Tracheal epithelial cell (primary cell): ENCODE data around the gene SCYGR7. TPM values are rescaled to one million over a fixed set of nuclear protein-coding genes. Genes with fewer than 3 reads are reported as not detected.

Experiments used
- total RNA-seq: library from RNA; depleted of rRNA; stranded (reverse); fragments of >200 nt; gene quantifications from 2 replicates; pipeline ENCODE4 v1.2.1, GENCODE V29; 2014

Gene SCYGR7, protein sequence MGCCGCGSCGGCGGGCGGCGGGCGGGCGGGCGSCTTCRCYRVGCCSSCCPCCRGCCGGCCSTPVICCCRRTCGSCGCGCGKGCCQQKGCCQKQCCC
- total RNA-seq: not detected in 2 replicates

DNA sequence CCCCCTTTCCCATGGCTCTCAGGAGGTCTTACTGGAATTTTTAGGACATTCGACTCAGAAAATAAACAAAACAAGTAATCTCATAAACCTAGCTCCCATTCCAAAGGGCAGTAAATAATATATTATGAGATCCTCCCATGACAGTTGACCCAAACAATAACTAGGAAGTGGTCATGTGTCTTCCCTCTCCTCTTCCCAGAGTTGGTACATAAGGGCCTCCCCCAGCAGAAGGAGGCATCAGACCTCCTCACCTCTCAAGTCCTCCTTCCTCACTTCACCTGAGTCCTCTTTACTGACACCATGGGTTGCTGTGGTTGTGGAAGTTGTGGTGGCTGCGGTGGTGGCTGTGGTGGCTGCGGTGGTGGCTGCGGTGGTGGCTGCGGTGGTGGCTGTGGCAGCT is at the start of gene SCYGR7:
SCYGR7 (plus strand) TSS at position 301 of the 400 bp plus-strand sequence; CDS start at position 301, 0 bp downstream.

DNA sequence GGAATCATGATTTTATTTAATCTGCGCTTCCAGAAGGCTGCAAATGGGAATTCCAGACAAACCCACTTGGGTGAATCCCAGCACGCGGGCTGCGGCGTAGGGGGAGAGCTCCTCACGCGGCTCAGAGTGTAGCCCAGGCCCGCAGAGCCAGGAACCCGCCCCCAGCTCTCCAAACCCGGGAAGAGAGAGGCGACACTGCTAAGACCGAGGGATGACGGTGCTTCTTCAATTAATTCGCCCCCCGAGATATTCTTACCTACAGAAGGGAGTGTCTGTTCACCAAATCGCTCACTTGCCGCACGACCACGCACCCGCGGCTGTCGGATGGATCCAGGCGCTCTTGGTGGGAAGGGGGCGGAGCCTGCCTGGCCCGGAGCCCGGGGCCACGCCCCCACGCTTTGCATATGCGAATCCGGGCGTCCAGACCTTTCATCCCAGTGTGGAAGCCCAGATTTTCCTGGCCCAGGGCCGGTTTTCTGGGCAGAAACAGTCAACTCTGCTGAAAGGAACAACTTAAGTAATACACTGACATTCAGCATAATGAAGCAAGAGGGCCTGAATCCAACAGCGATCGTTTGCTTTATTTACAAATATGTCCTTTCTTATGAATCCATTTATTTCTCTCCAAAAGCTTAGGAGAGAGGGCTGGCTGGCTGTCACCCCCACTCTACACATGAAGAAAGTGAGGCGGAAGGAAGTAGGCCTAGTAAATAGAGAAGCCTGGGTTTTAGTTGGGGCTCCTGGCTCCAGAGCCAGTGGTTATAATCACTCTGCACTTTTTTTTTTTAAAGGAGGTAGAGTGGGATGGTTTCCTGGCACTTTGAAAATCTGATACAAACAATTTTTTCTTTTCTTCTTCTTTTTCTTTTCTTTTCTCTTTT is 10.2 kb upstream of the SCYGR7 start, which contains the start of gene SLC19A3:
SLC19A3 (minus strand) TSS at position 342 of the 881 bp plus-strand sequence. CDS start 15,710 bp downstream, outside the sequence.

DNA sequence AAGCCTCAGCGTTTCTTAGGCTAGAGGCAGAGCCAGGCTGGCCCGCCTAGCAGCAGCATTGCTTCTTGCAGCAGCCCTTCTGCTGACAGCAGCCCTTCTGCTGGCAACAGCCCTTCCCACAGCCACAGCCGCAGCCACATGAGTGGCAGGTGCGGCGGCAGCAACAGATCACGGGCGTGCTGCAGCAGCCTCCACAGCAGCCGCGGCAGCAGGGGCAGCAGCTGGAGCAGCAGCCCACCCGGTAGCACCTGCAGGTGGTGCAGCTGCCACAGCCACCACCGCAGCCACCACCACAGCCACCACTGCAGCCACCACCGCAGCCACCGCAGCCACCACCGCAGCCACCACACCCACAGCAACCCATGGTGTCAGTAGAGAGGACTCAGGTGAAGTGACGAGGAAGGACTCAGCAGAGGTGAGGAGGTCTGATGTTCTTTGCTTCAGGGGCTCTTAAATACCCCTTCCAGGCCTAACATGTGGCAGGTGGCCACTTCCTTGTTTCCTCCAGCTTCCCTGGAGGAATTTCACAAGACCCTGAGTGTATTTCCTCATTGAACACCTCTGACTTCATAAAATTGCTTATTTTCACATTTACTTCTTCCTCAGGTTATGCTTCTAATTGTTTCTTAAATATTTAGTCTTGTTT is 3.6 kb upstream of the SCYGR7 start, which contains the start of gene SCYGR6:
SCYGR6 (minus strand) TSS at position 364 of the 646 bp plus-strand sequence; CDS start at position 364, 0 bp downstream.

DNA sequence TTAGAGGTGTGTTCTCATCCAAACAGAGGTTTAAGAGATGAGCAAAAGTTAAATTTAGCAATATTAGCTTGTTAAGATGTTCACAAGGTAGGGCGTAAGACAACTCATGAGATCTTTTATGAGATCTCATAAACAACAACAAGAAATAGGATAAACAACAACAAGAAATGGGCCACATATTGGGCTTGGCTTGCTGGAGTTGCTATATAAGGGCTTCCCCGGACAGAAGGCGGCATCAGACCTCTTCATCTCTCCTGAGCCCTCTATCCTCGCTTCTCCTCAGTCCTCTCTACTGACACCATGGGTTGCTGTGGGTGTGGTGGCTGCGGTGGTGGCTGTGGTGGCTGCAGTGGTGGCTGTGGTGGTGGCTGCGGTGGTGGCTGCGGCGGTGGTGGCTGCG is 17.5 kb downstream of the SCYGR7 start, which contains the start of gene SCYGR8:
SCYGR8 (plus strand) TSS at position 301 of the 400 bp plus-strand sequence; CDS start at position 301, 0 bp downstream.

Other genes with a start within 250 kb of the SCYGR7 start
- not detected in 2 replicates for gene SCYGR2, start 129.4 kb upstream of the SCYGR7 start, total RNA-seq
- gene SCYGR3, start 113.5 kb upstream of the SCYGR7 start, total RNA-seq: not detected in 2 replicates
- gene SCYGR4, start 110.8 kb upstream of the SCYGR7 start, total RNA-seq: not detected in 2 replicates
- gene SCYGR5, start 61.5 kb upstream of the SCYGR7 start, total RNA-seq: not detected in 2 replicates
- 0.48 TPM in 1 of 2 replicates, not detected in the other for gene SLC19A3, start 10.3 kb upstream of the SCYGR7 start, total RNA-seq
- gene SCYGR6, start 3.6 kb upstream of the SCYGR7 start, total RNA-seq: not detected in 2 replicates
- gene SCYGR8, start 17.6 kb downstream of the SCYGR7 start, total RNA-seq: not detected in 2 replicates
- 2.6 and 158 TPM in 2 replicates for gene CCL20, start 85.5 kb downstream of the SCYGR7 start, total RNA-seq
- 0.64 and 1.4 TPM in 2 replicates for gene DAW1, start 143.3 kb downstream of the SCYGR7 start, total RNA-seq